Endothelial cell of umbilical vein (primary cell): ENCODE data around the gene GATM. TPM values are rescaled to one million over a fixed set of nuclear protein-coding genes. Genes with fewer than 3 reads are reported as not detected.

Source experiments
- BruUV-seq: library from RNA; stranded (reverse); fragments of 400-500 nt; replicated peaks from 2 replicates; lab custom pipeline; 2021; lab: Mats Ljungman, UMichigan
- CTCF ChIA-PET: fragments of 300-600, 350-600 bp; sonication (Branson Sonifier 250); formaldehyde crosslinking; loops from one replicate; lab custom pipeline; 2021; ENCODE audit warnings: antibody characterized with exemption, inconsistent platforms; lab: Charles Lee
- POLR2A ChIA-PET: fragments of 300-600, 350-600 bp; sonication (Branson Sonifier 250); formaldehyde crosslinking; loops from one replicate; lab custom pipeline; 2021; ENCODE audit warnings: antibody characterized with exemption, inconsistent platforms; lab: Charles Lee
- DNase-seq: peaks from one replicate; pipeline ENCODE4 v3.0.0-alpha.2; 2011; ENCODE audit warnings: low read depth, low spot score
- FAIRE-seq: peaks from 2 replicates; lab custom pipeline; 2011; peaks lifted over from hg19 to GRCh38; lab: Jason Lieb, UNC
- H2AFZ ChIP-seq: 2 replicates; pipeline ENCODE4 v1.6.0; 2012; ENCODE audit warnings: low read depth, low read length, control low read depth, inconsistent platforms
- H3K27ac ChIP-seq: 2 replicates; pipeline ENCODE4 v1.5.1; 2011; ENCODE audit warnings: low read depth, mild to moderate bottlenecking, control low read depth, low read length, moderate library complexity; ENCODE audit not compliant: insufficient read depth
- H3K27me3 ChIP-seq, 2 experiments: 2 replicates each; pipeline versions ENCODE4 v1.6.0 to v1.6.1; 2011; ENCODE audit warnings: low read length in 2 of 2, mixed read lengths in 1 of 2; ENCODE audit not compliant: control insufficient read depth in 2 of 2, insufficient read depth in 2 of 2
- H3K36me3 ChIP-seq, 2 experiments: 2 replicates in 1 of 2; 3 replicates in 1 of 2; pipeline ENCODE4 v1.5.1; 2011; ENCODE audit warnings: low read length in 2 of 2, mild to moderate bottlenecking in 1 of 2, moderate library complexity in 1 of 2; ENCODE audit not compliant: control insufficient read depth in 2 of 2, insufficient read depth in 2 of 2; ENCODE audit errors: extremely low read depth in 1 of 2
- H3K4me1 ChIP-seq: 3 replicates; pipeline ENCODE4 v1.5.1; 2011; ENCODE audit warnings: mild to moderate bottlenecking, low read length; ENCODE audit not compliant: control insufficient read depth, insufficient read depth; ENCODE audit errors: extremely low read depth
- H3K4me2 ChIP-seq: 2 replicates; pipeline ENCODE4 v1.6.1; 2011; ENCODE audit warnings: low read length, control low read depth, mixed read lengths; ENCODE audit not compliant: insufficient read depth
- H3K4me3 ChIP-seq, 3 experiments: fragments of 200-600 bp in 1 of 3; sonication (generic), shearing (Covaris generic) in 1 of 3; replicated peaks in 1 of 3; 2 replicates each; pipeline ENCODE4 v1.5.1; 2011 to 2016; ENCODE audit warnings: control low read depth in 3 of 3, low read length in 3 of 3, mild to moderate bottlenecking in 2 of 3, inconsistent platforms in 1 of 3, low read depth in 1 of 3, moderate library complexity in 1 of 3; ENCODE audit not compliant: insufficient read depth in 1 of 3
- H3K79me2 ChIP-seq: 2 replicates; pipeline ENCODE4 v1.6.0; 2012; ENCODE audit warnings: low read length, inconsistent platforms; ENCODE audit not compliant: control insufficient read depth, insufficient read depth
- H3K9ac ChIP-seq: replicated peaks from 2 replicates; pipeline ENCODE3; 2011; ENCODE audit warnings: low read length, control low read depth; ENCODE audit not compliant: insufficient read depth; ENCODE audit errors: extremely low read depth
- H3K9me1 ChIP-seq: replicated peaks from 3 replicates; pipeline ENCODE4 v1.6.0; 2011; ENCODE audit warnings: mild to moderate bottlenecking, low read length; ENCODE audit not compliant: control insufficient read depth, insufficient read depth; ENCODE audit errors: extremely low read depth
- H3K9me3 ChIP-seq: replicated peaks from 2 replicates; pipeline ENCODE4 v1.5.1; 2012; ENCODE audit warnings: low read length, inconsistent platforms; ENCODE audit not compliant: control insufficient read depth, insufficient read depth
- H4K20me1 ChIP-seq: replicated peaks from 2 replicates; pipeline ENCODE3; 2011; ENCODE audit warnings: mild to moderate bottlenecking, low read length; ENCODE audit not compliant: control insufficient read depth, insufficient read depth; ENCODE audit errors: extremely low read depth
- EZH2 ChIP-seq: IDR thresholded peaks from 2 replicates; pipeline ENCODE4 v1.6.1; 2012; ENCODE audit warnings: borderline replicate concordance, low read depth, mild to moderate bottlenecking, moderate library complexity, low read length, inconsistent platforms; ENCODE audit not compliant: severe bottlenecking
- FOS ChIP-seq: IDR thresholded peaks from 2 replicates; pipeline ENCODE4 v1.6.1; 2011; ENCODE audit warnings: mild to moderate bottlenecking, low read length, moderate library complexity, borderline replicate concordance; ENCODE audit not compliant: insufficient read depth
- GATA2 ChIP-seq: IDR thresholded peaks from 2 replicates; pipeline ENCODE4 v1.7.0; 2011; ENCODE audit warnings: low read depth, mild to moderate bottlenecking, moderate library complexity, mixed read lengths, low read length; ENCODE audit not compliant: insufficient read length, insufficient read depth
- JUN ChIP-seq: IDR thresholded peaks from 2 replicates; pipeline ENCODE4 v1.6.1; 2011; ENCODE audit warnings: borderline replicate concordance, low read depth; ENCODE audit not compliant: insufficient read length, insufficient read depth
- MAX ChIP-seq: IDR thresholded peaks from 2 replicates; pipeline ENCODE4 v1.6.1; 2011; ENCODE audit not compliant: insufficient read depth, insufficient read length
- MYC ChIP-seq: IDR thresholded peaks from one replicate; pipeline ENCODE4 v1.6.1; 2011; ENCODE audit warnings: mild to moderate bottlenecking, low read depth, low read length
- POLR2A ChIP-seq: IDR thresholded peaks from 2 replicates; pipeline ENCODE4 v1.6.1; 2012; ENCODE audit warnings: low read depth, mild to moderate bottlenecking, control low read depth, low read length
- POLR2AphosphoS5 ChIP-seq: IDR thresholded peaks from 2 replicates; pipeline ENCODE4 v1.6.1; 2012; ENCODE audit warnings: low read depth, mild to moderate bottlenecking, control low read depth, low read length, moderate library complexity; ENCODE audit not compliant: insufficient read depth
- dilution Hi-C: fragments of 300-500 bp; cut with MboI; formaldehyde crosslinking; loops from one replicate; pipeline ENCODE4 v1.15.0; 2019; ENCODE audit warnings: low sequenced_read_pairs; ENCODE audit not compliant: extremely low pct_ligation_motif_present
- intact Hi-C: fragments of 100-400 bp; cut with micrococcal nuclease; formaldehyde crosslinking; loops from one replicate; pipeline ENCODE4 v1.10.0; 2022
- polyA plus RNA-seq, 4 experiments: library from polyadenylated mRNA; depleted of rRNA in 3 of 4; stranded (reverse) in 3 of 4; unstranded in 1 of 4; fragments of >200 nt; gene quantifications; 2 replicates each; pipeline versions ENCODE4 v1.2.1 to v1.2.3, GENCODE V29; 2011 to 2012; ENCODE audit warnings: missing spikeins in 1 of 4
- total RNA-seq: library from RNA; stranded (reverse); gene quantifications from 2 replicates; pipeline ENCODE4 v1.2.3, GENCODE V29; 2021
- TF ChIP-seq, protein P1 (sequence below), 2 donors: IDR thresholded peaks; 1 replicate in 1 of 2; 2 replicates in 1 of 2; pipeline ENCODE4 v1.5.1; 2011; ENCODE audit warnings: low read length in 2 of 2, mild to moderate bottlenecking in 2 of 2, moderate library complexity in 2 of 2, control low read depth in 1 of 2, inconsistent platforms in 1 of 2, low read depth in 1 of 2; ENCODE audit not compliant: insufficient read depth in 1 of 2; ENCODE audit errors: extremely low read depth in 1 of 2

Gene GATM
- total and polyA plus RNA-seq, 2 donors (not counting 3 experiments of a cell fraction or from before 2014, with no cell fraction given), result 0.21 to 0.60 TPM

DNA sequence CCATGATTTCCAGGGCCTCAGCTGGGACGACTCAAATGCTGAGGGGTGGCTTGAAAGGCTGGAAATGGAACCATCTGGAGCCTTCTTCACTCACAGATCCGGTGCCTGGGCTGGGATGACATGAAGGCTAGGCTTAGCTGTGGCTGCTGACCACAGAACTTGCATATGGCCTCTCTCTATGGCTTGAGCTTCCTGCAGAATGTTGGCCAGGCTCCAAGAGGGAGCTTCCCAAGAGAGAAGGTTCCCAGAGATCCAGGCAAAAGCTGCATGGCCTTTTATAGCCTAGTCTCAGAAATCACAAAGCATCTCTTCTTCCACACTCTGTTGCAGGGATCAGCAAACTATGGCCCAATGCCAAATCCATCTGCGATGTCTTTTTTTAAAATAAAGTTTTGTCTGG is 44.8 kb downstream of the GATM start:
- POLR2A ChIA-PET, result no interaction called here
- dilution Hi-C loops (no loop called here), intact Hi-C loops (no loop called here)
- Histone ChIP-seq H3K4me2 (no peak overlapping the region), H3K9me3 (no peaks in the 10 kb centered on the region), H3K4me1 (no peaks in the 10 kb centered on the region), H3K79me2 (no peaks in the 10 kb centered on the region), H3K27me3 (no peaks in the 10 kb centered on the region), H3K4me3 (no peak overlapping the region), H2AFZ (no peak overlapping the region), H3K9ac (no peak overlapping the region), H3K36me3 (no peaks in the 10 kb centered on the region), H4K20me1 (no peaks in the 10 kb centered on the region), H3K9me1 (no peaks in the 10 kb centered on the region), H3K27ac (no peak overlapping the region)
- FAIRE-seq (no peak), DNase-seq (no peak)
- CTCF ChIA-PET, result no interaction called here
- no peak for TF ChIP-seq JUN
- no peak for TF ChIP-seq EZH2
- no peak for TF ChIP-seq POLR2A
- no peak for TF ChIP-seq FOS
- no peak for TF ChIP-seq MAX
- TF ChIP-seq POLR2AphosphoS5, result no peak
- TF ChIP-seq, protein P1, sequence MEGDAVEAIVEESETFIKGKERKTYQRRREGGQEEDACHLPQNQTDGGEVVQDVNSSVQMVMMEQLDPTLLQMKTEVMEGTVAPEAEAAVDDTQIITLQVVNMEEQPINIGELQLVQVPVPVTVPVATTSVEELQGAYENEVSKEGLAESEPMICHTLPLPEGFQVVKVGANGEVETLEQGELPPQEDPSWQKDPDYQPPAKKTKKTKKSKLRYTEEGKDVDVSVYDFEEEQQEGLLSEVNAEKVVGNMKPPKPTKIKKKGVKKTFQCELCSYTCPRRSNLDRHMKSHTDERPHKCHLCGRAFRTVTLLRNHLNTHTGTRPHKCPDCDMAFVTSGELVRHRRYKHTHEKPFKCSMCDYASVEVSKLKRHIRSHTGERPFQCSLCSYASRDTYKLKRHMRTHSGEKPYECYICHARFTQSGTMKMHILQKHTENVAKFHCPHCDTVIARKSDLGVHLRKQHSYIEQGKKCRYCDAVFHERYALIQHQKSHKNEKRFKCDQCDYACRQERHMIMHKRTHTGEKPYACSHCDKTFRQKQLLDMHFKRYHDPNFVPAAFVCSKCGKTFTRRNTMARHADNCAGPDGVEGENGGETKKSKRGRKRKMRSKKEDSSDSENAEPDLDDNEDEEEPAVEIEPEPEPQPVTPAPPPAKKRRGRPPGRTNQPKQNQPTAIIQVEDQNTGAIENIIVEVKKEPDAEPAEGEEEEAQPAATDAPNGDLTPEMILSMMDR (IDR thresholded peaks at IDR 0.05; ENCODE audit: extremely low read depth in 1 of 2, insufficient read depth in 1 of 2, low read depth in 1 of 2, low read length in 2 of 2), result no peak
- no peak for TF ChIP-seq GATA2
- no peak for TF ChIP-seq MYC
- BruUV-seq, result no TSS peak
